NCI-H510A (cell line): Measurements from ENCODE around the gene SP3.
A peak's percentile ranks its signal among the peaks of the same experiment; 100 is the strongest.
"Not testable (repeated sequence)": the region's sequence is repeated elsewhere in the genome, so short reads cannot be mapped to it uniquely, and the experiment has no call there.

Experiments used
- DNase-seq: peaks from one replicate; lab custom pipeline; 2025; lab: John Stamatoyannopoulos, UW

SP3 gene

GRCh38 chr2:173889464-173889863 is 75.7 kb downstream of the SP3 start:
- not testable (repeated sequence) for DNase-seq

- no peak for DNase-seq
Observed at GRCh38 chr2:173886613-173887012, 78.6 kb downstream of the SP3 start.

GRCh38 chr2:173884025-173884802 is 81.0 kb downstream of the SP3 start:
- DNase-seq, result no peak

- no peak for DNase-seq
Observed at GRCh38 chr2:173881886-173882285, 83.3 kb downstream of the SP3 start.

DNA sequence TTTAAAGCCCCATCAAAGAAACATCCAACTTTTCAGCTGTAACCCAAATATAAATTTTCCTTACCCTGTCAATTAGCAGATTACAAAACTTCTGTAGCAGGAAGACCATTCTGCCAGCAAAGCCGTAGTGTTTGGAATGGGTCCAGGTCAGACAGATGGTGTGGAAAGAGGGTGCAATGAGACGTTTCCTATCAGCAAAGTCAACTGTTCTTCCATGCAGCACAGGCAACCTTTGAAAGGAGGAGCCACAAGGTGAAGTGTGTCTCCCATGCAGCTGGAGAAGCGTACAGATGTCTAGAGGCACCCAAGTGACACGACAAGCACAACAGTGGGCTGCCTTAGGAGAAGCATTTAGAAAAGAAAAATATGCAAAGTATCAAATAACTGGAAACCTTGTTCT is 83.7 kb downstream of the SP3 start:
- DNase-seq, result peak; percentile 80

DNA sequence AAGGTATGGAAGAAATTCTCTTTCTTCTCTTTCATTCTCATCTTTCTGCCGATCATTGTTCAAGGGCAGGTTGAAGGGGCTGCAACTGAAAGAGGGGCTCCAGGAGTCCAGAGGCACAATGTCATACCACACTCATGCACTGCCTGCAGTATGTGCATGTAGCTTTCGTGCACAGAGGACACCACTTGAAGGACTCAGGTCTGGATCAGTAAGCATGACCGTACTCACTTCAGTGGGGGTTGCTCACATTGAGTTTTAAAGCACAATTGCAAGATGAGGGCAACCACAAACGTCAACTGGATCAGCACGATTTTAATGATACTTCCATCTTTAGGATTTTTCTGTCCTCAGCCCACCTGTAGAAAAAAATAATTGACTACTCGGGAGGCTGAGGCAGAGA is 84.6 kb downstream of the SP3 start:
- DNase-seq, result no peak

- no peak for DNase-seq
Observed at GRCh38 chr2:173876833-173877413, 88.2 kb downstream of the SP3 start.

DNA sequence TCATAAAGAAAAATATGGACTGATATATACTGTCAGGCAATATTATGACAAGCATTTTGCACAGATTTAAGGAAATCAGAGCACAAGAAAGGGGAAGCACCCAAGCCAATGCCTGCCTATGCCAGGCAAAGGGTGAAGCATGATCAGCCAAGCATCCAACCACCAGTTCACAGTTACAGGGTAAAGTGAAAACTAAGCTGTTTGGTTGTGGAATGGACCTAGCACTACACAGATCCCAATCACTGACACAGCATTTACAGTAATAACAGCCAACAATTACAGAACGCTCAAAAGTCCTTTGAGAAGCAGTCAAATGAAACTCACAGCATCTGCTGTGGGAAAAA is 90.3 kb downstream of the SP3 start:
- DNase-seq, result no peak

- DNase-seq, result no peak
Observed at GRCh38 chr2:173874003-173874893, 90.9 kb downstream of the SP3 start.

DNA sequence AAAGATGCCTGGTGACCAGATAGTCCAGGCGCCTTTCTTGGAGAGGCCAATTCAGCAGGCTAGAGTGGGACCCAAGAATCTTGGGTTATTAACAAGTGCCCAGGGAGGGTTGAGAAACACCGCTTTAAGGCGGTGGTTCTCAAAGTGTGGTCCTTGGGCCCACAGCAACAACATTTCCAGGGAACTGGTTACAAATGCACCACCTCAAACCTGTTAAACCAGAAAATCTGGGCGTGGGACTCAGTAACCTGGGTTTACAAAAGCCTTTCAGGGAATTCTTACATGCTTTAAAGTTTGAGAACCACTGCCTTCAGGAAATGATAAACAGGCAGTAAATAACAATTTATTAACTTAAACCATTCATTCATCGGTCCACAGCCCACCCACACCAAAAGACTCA is 92.5 kb downstream of the SP3 start:
- DNase-seq, result peak; percentile 35

GRCh38 chr2:173869244-173870229 is 95.6 kb downstream of the SP3 start:
- DNase-seq, result no peak

DNA sequence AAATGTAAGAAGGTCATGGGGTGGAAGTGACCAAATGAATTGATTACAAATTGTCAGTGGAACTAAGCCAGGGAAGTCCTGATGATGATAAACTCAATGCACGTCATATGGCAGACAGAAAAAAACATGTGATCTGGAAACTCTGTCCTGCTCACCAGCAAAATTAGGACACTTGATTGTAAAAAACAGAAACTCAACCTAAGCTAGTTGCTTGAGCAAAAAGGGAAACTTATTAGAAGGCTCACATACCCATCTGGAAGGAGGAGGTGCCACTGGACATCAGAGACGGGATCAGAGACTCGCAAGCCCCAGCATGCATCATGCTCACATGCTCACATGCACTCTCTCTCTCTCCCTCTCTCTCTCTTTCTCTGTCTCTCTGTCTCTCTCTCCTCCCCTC is 96.8 kb downstream of the SP3 start:
- DNase-seq, result no peak

GRCh38 chr2:173866874-173867618 is 98.1 kb downstream of the SP3 start:
- DNase-seq, result no peak

DNA sequence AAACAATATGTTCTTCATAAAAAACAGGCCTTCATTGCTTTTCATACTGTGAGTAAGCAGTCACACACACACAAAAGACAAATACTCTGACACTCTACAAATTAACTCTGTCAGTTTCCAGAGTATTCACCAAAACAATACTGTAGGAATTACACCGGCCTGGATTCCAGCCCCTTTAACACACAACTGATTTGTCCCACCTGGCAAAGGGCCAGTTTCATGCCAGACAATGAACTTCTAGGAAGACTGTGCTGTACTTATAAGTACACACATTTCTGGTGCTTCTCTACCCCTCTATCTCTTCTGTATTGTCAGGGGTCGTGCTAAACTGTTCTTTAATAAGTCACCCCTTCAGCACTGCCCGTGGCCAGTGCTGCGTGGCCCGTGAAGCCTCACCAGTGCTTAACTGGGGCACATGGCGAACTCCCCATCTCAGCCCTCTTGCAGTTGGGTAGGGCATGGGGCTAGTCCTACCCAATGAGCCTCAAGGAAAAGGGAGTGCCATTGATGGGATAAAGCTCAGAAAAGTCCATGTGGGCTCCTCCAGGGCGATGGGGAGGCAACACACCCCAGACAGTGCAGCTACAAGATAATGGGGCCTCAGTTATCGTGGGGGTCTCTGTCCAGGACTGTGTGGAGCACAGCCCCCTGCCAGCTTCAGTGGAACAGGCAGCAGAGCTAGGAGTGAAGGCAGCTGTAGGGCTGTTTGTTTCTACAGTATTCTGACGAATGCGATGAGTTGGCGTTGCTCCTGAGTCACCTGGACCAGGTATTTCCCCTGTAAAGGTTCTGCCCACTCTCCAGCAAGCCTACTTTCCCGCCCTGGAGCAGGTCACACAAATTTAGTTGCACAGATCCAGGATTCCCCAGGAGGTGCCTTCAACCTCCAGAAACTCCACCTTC is 99.0 kb downstream of the SP3 start:
- no peak for DNase-seq

DNA sequence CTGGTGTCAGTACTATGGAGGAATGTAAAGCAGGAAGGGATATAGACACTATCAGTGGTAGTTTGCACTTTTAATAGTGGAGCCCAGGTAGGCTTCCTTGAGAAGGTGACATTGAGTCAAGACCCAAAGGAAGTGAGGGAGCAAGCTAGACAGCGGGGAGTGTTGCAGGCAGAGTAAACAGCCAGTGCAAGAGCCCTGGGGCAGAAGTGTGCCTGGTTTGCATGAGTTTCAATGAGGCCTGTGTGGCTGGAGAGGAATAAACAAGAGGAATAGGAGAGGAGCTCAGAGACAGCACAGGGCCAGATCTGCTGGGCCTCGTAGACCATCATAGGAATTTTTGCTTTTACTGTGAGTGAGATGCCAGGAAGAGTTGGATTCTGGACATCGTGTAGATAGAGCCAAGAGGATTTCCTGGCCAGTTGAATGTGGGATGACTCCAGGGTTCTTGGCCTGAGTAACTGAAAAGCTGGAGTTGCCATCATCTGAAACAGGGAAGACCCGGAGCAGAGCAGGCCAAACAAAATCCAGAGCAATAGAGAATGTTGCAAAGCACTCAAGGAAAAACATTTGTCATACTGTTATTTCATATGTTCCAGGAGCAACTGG is 102.5 kb downstream of the SP3 start:
- DNase-seq, result no peak

GRCh38 chr2:173860566-173860965 is 104.6 kb downstream of the SP3 start:
- no peak for DNase-seq

GRCh38 chr2:173860082-173860481 is 105.1 kb downstream of the SP3 start:
- DNase-seq, result no peak

DNA sequence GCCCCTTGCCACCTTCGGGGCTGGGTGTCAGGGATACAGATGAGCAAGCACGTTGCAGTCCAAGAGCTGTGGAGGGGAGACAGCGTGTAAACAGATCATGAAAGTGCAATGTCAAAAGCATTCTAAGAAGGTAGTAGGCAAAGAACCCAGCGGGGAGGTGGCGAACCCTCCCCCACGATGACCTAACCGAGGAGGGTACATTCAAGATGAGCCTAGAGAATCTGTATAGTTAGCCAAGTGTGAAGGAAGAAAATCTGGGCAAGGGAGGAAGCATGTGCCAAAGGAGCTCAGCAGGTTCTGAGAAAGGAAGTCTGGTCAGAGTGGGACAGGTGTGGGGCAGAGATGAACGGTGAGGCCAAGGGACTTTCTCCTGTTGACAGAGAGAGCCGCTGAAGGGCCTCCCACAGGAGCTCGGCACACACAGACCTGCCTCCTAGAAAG is 106.9 kb downstream of the SP3 start:
- peak; percentile 47 for DNase-seq
